ENCODE measurements around the gene LIPH. TPM values are rescaled to one million over a fixed set of nuclear protein-coding genes. Genes with fewer than 3 reads are reported as not detected.
A peak's percentile ranks its signal among the peaks of the same experiment; 100 is the strongest.

Gene LIPH
- total RNA-seq, 2 experiments from 2014 or later: not detected

DNA sequence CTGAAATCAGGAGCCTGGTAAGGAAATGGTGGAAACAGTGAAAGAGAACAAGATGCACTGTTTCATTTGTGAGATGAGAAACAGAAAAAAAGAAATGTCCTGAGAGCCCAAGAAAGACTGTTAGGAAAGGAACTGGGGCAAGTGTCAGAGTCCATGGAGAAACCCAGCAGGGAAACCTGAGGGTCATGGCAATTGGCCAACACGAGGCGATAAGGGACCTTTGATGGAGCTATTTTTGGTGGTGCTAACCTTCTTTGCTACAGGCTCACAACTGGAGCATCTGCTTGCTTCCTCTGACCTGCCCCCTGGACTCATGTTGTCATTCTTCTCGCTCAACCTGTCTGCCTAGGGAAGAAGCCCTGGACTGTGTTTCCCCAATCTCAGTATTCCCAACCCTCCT is 49.4 kb downstream of the LIPH start:
- CTCF ChIA-PET: no interaction called here
- H3K27ac Mint-ChIP-seq: no peak overlapping the region

GRCh38 chr3:185498503-185499396 is 53.6 kb downstream of the LIPH start, which contains the start of gene TMEM41A:
TMEM41A (minus strand) TSS chr3:185499035; CDS start chr3:185498961, 74 bp downstream.
- intact Hi-C loops (cut with DNase I, micrococcal nuclease): loop anchor here (2.0 to 5.0 kb wide), 4 partner anchors 79 to 444 kb away; no protein-coding TSS in a partner anchor
- no peaks in the 10 kb centered on the region for H3K27me3 Mint-ChIP-seq
- peaks cover 22% of the 10 kb centered on the region for H3K4me1 ChIP-seq (ENCODE audit: insufficient read depth, low read length)
- TF ChIP-seq, protein P1, sequence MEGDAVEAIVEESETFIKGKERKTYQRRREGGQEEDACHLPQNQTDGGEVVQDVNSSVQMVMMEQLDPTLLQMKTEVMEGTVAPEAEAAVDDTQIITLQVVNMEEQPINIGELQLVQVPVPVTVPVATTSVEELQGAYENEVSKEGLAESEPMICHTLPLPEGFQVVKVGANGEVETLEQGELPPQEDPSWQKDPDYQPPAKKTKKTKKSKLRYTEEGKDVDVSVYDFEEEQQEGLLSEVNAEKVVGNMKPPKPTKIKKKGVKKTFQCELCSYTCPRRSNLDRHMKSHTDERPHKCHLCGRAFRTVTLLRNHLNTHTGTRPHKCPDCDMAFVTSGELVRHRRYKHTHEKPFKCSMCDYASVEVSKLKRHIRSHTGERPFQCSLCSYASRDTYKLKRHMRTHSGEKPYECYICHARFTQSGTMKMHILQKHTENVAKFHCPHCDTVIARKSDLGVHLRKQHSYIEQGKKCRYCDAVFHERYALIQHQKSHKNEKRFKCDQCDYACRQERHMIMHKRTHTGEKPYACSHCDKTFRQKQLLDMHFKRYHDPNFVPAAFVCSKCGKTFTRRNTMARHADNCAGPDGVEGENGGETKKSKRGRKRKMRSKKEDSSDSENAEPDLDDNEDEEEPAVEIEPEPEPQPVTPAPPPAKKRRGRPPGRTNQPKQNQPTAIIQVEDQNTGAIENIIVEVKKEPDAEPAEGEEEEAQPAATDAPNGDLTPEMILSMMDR (IDR thresholded peaks at IDR 0.05): no peak
- no peaks in the 10 kb centered on the region for H3K9me3 ChIP-seq (ENCODE audit: control insufficient read depth in 1 of 2, insufficient read depth in 1 of 2, low read length in 2 of 2)
- peaks cover 34% of the 10 kb centered on the region for H3K36me3 Mint-ChIP-seq (ENCODE audit: low read depth)
- no peaks in the 10 kb centered on the region for H3K9me3 Mint-ChIP-seq
- H3K36me3 ChIP-seq (ENCODE audit: insufficient read depth, low read length): peaks cover 31% of the 10 kb centered on the region
- H3K4me3 ChIP-seq (ENCODE audit: low read length): peak within 1 kb of the TSS; percentile 97
- peak; percentile 80 to 91 (median 86) for DNase-seq
- no peaks in the 10 kb centered on the region for H3K27me3 ChIP-seq (ENCODE audit: control insufficient read depth in 1 of 2, insufficient read depth in 2 of 2, low read length in 2 of 2)
- ChIA-PET CTCF (interaction anchor here (0.6 kb wide), 1 partner anchor 484 kb away, joined by 5 read pairs; no protein-coding TSS in a partner anchor), POLR2A (interaction anchor here (1.4 kb wide), 1 partner anchor 87 kb away, joined by 22 read pairs; the partner anchor contains the start of gene SENP2)
- peaks cover 24% of the 10 kb centered on the region for H3K4me1 Mint-ChIP-seq (ENCODE audit: low read depth)
- H3K27ac Mint-ChIP-seq: peak within 1 kb of the TSS; percentile 87
- peak; percentile 98 for ATAC-seq (ENCODE audit: poor library complexity)
- peak within 1 kb of the TSS; percentile 24 to 69 for H3K27ac ChIP-seq (ENCODE audit: low read depth in 1 of 2, low read length in 2 of 2)
- peak within 1 kb of the TSS; percentile 97 for H3K4me3 Mint-ChIP-seq

More for the DNA sequence above, 49.4 kb downstream of the LIPH start:
- DNase-seq (no peak), ATAC-seq (ENCODE audit: poor library complexity) (no peak)
- no peak overlapping the region for H3K4me3 Mint-ChIP-seq
- H3K4me1 Mint-ChIP-seq (ENCODE audit: low read depth): peaks cover 9% of the 10 kb centered on the region
- H3K36me3 ChIP-seq (ENCODE audit: insufficient read depth, low read length): no peaks in the 10 kb centered on the region
- intact Hi-C loops (cut with DNase I, micrococcal nuclease): no loop called here
- peaks cover 13% of the 10 kb centered on the region for H3K36me3 Mint-ChIP-seq (ENCODE audit: low read depth)
- H3K9me3 Mint-ChIP-seq: no peaks in the 10 kb centered on the region
- peaks cover 9% of the 10 kb centered on the region for H3K27me3 Mint-ChIP-seq
- H3K27me3 ChIP-seq (ENCODE audit: control insufficient read depth in 1 of 2, insufficient read depth in 2 of 2, low read length in 2 of 2): no peaks in the 10 kb centered on the region
- H3K4me3 ChIP-seq (ENCODE audit: low read length): no peak overlapping the region
- TF ChIP-seq, protein P1 (IDR thresholded peaks at IDR 0.05): no peak
- H3K27ac ChIP-seq (ENCODE audit: low read depth in 1 of 2, low read length in 2 of 2): no peak overlapping the region
- peaks cover 5% of the 10 kb centered on the region for H3K4me1 ChIP-seq (ENCODE audit: insufficient read depth, low read length)
- no peaks in the 10 kb centered on the region for H3K9me3 ChIP-seq (ENCODE audit: control insufficient read depth in 1 of 2, insufficient read depth in 1 of 2, low read length in 2 of 2)
- POLR2A ChIA-PET: no interaction called here

DNA sequence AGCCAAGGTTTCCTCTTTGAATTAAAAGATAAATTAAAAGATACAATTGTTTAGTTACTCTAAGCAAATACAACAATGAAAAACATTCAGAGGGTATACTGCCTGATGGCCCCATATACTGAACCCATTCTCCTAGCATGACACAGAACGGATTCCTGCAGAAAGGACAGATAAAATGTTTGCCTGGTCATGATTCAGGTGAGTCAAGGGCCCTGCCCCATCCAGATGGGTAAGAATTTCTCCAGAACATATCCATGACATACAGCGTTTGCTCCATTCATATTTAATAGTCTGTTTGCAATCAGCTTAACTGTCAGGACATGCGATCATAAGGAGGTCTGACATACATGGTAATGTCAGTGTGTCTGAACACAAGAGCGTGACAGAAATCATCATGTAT is 62.1 kb downstream of the LIPH start:
- H3K36me3 Mint-ChIP-seq (ENCODE audit: low read depth): peaks cover 87% of the 10 kb centered on the region
- H3K27me3 ChIP-seq (ENCODE audit: control insufficient read depth in 1 of 2, insufficient read depth in 2 of 2, low read length in 2 of 2): no peaks in the 10 kb centered on the region
- intact Hi-C loops (cut with DNase I, micrococcal nuclease): no loop called here
- H3K27ac Mint-ChIP-seq: no peak overlapping the region
- H3K9me3 Mint-ChIP-seq: no peaks in the 10 kb centered on the region
- no peak overlapping the region for H3K4me3 Mint-ChIP-seq
- no peaks in the 10 kb centered on the region for H3K27me3 Mint-ChIP-seq
- ATAC-seq (ENCODE audit: poor library complexity): no peak
- TF ChIP-seq, protein P1 (IDR thresholded peaks at IDR 0.05): no peak
- no peak overlapping the region for H3K27ac ChIP-seq (ENCODE audit: low read depth in 1 of 2, low read length in 2 of 2)
- CTCF ChIA-PET: no interaction called here
- peaks cover 4% of the 10 kb centered on the region for H3K4me1 Mint-ChIP-seq (ENCODE audit: low read depth)
- peaks cover 5% of the 10 kb centered on the region for H3K4me1 ChIP-seq (ENCODE audit: insufficient read depth, low read length)
- DNase-seq: no peak
- POLR2A ChIA-PET: no interaction called here
- H3K4me3 ChIP-seq (ENCODE audit: low read length): no peak overlapping the region
- H3K36me3 ChIP-seq (ENCODE audit: insufficient read depth, low read length): peaks cover 74% of the 10 kb centered on the region
- no peaks in the 10 kb centered on the region for H3K9me3 ChIP-seq (ENCODE audit: control insufficient read depth in 1 of 2, insufficient read depth in 1 of 2, low read length in 2 of 2)
